CD14-positive monocyte (primary cell): ENCODE results near the gene MSANTD1. TPM values are rescaled to one million over a fixed set of nuclear protein-coding genes. Genes with fewer than 3 reads are reported as not detected.
A peak's percentile ranks its signal among the peaks of the same experiment; 100 is the strongest.

Source experiments
- DNase-seq, 3 donors: peaks; one replicate each; pipeline ENCODE4 v3.0.0-alpha.2; 2011 to 2022
- H2AFZ ChIP-seq: 2 replicates; pipeline ENCODE4 v1.6.0; 2012; ENCODE audit warnings: mild to moderate bottlenecking, low read depth, low read length, inconsistent platforms; ENCODE audit not compliant: insufficient read depth, poor library complexity, severe bottlenecking
- H3K27ac ChIP-seq, 2 donors: 1 replicate in 1 of 2; 2 replicates in 1 of 2; pipeline ENCODE4 v1.5.1; 2012 to 2013; ENCODE audit warnings: low read length in 2 of 2, control low read depth in 1 of 2, inconsistent platforms in 1 of 2, low read depth in 1 of 2, mild to moderate bottlenecking in 1 of 2
- H3K27me3 ChIP-seq, 2 donors: one replicate each; pipeline versions ENCODE4 v1.6.0 to v1.6.1; 2011 to 2013; ENCODE audit warnings: low read length in 2 of 2; ENCODE audit not compliant: control insufficient read depth in 2 of 2, insufficient read depth in 2 of 2
- H3K36me3 ChIP-seq, 2 donors: replicated peaks in 1 of 2; 1 replicate in 1 of 2; 2 replicates in 1 of 2; pipeline versions ENCODE4 v1.5.1 to v1.6.1; 2012 to 2013; ENCODE audit warnings: low read length in 2 of 2, control low read depth in 1 of 2, inconsistent platforms in 1 of 2, mild to moderate bottlenecking in 1 of 2; ENCODE audit not compliant: insufficient read depth in 2 of 2, control insufficient read depth in 1 of 2
- H3K4me1 ChIP-seq, 2 donors: 1 replicate in 1 of 2; 2 replicates in 1 of 2; pipeline versions ENCODE4 v1.5.1 to v1.6.1; 2012 to 2013; ENCODE audit warnings: low read length in 2 of 2, control low read depth in 1 of 2, inconsistent platforms in 1 of 2, mild to moderate bottlenecking in 1 of 2, moderate library complexity in 1 of 2; ENCODE audit not compliant: insufficient read depth in 2 of 2, control insufficient read depth in 1 of 2
- H3K4me2 ChIP-seq: replicated peaks from 2 replicates; pipeline ENCODE3; 2012; ENCODE audit warnings: low read length, moderate library complexity, mild to moderate bottlenecking; ENCODE audit not compliant: poor library complexity, severe bottlenecking; ENCODE audit errors: extremely low read depth
- H3K4me3 ChIP-seq, 3 experiments: fragments of 200-600 bp in 1 of 3; sonication (generic) in 1 of 3; replicated peaks in 1 of 3; 1 replicate in 2 of 3; 2 replicates in 1 of 3; pipeline ENCODE4 v1.5.1; 2011 to 2013; ENCODE audit warnings: low read length in 3 of 3, mild to moderate bottlenecking in 3 of 3, control low read depth in 2 of 3, low read depth in 2 of 3, inconsistent platforms in 1 of 3, moderate library complexity in 1 of 3
- H3K79me2 ChIP-seq: 2 replicates; pipeline ENCODE4 v1.6.0; 2012; ENCODE audit warnings: mild to moderate bottlenecking, control low read depth, inconsistent platforms, low read length, moderate library complexity; ENCODE audit not compliant: insufficient read depth
- H3K9ac ChIP-seq: 2 replicates; pipeline ENCODE4 v1.6.0; 2017; ENCODE audit warnings: low read length, mild to moderate bottlenecking; ENCODE audit not compliant: insufficient read depth, poor library complexity, severe bottlenecking
- H3K9me3 ChIP-seq, 2 donors: replicated peaks in 1 of 2; 1 replicate in 1 of 2; 2 replicates in 1 of 2; pipeline versions ENCODE4 v1.5.1 to v1.6.1; 2012 to 2013; ENCODE audit warnings: low read length in 2 of 2, control low read depth in 1 of 2; ENCODE audit not compliant: control insufficient read depth in 1 of 2, insufficient read depth in 1 of 2
- H4K20me1 ChIP-seq: 2 replicates; pipeline ENCODE4 v1.6.0; 2012; ENCODE audit warnings: mild to moderate bottlenecking, low read length, control low read depth, moderate library complexity; ENCODE audit not compliant: insufficient read depth
- H3K27ac Mint-ChIP-seq, 7 donors: one replicate each; pipeline ENCODE4 v1.8.0; 2020; ENCODE audit warnings: mild to moderate bottlenecking in 7 of 7, mixed read lengths in 7 of 7, moderate library complexity in 6 of 7, inconsistent platforms in 2 of 7
- H3K27me3 Mint-ChIP-seq, 3 donors: one replicate each; pipeline ENCODE4 v1.8.0; 2021 to 2022; ENCODE audit warnings: low read depth in 3 of 3, mild to moderate bottlenecking in 3 of 3, mixed read lengths in 3 of 3, moderate library complexity in 3 of 3, inconsistent platforms in 1 of 3
- H3K36me3 Mint-ChIP-seq, 2 donors: one replicate each; pipeline ENCODE4 v1.8.0; 2020; ENCODE audit warnings: mixed read lengths in 2 of 2, inconsistent platforms in 1 of 2, mild to moderate bottlenecking in 1 of 2
- H3K4me1 Mint-ChIP-seq: one replicate; pipeline ENCODE4 v1.8.0; 2020; ENCODE audit warnings: mild to moderate bottlenecking, mixed read lengths
- H3K4me3 Mint-ChIP-seq, 2 donors: one replicate each; pipeline ENCODE4 v1.8.0; 2020; ENCODE audit warnings: mild to moderate bottlenecking in 2 of 2, mixed read lengths in 2 of 2, moderate library complexity in 1 of 2
- H3K9me3 Mint-ChIP-seq, 7 donors: one replicate each; pipeline ENCODE4 v1.8.0; 2020 to 2022; ENCODE audit warnings: mixed read lengths in 7 of 7, mild to moderate bottlenecking in 6 of 7, moderate library complexity in 6 of 7, inconsistent platforms in 2 of 7
- CTCF ChIP-seq: fragments of 200-600 bp; IDR thresholded peaks from one replicate; pipeline ENCODE4 v1.8.0; 2022; ENCODE audit warnings: antibody characterized with exemption, mild to moderate bottlenecking
- WGBS: methylation state at CpG from one replicate; pipeline ENCODE4 v1.1.5; 2013; ENCODE audit warnings: missing lambda C conversion rate; ENCODE audit not compliant: insufficient coverage; 5-methylcytosine and 5-hydroxymethylcytosine counted together
- intact Hi-C, 2 donors: fragments of 100-400 bp; cut with micrococcal nuclease; formaldehyde crosslinking; loops; one replicate each; pipeline versions ENCODE4 v1.15.0 to v1.15.1; 2023
- polyA minus RNA-seq: library from RNA; depleted of rRNA, polyadenylated mRNA; stranded (reverse); fragments of >200 nt; gene quantifications from 2 replicates; pipeline ENCODE4 v1.2.3, GENCODE V29; 2012
- polyA plus RNA-seq, 3 donors: library from polyadenylated mRNA; depleted of rRNA in 1 of 3; unstranded in 2 of 3; stranded (reverse) in 1 of 3; fragments of 300-500 nt in 2 of 3; fragments of >200 nt in 1 of 3; fragmentation: Illumina TruSeq in 2 of 3; gene quantifications; 1 replicate in 2 of 3; 2 replicates in 1 of 3; pipeline ENCODE4 v1.2.3, GENCODE V29; 2012 to 2021
- total RNA-seq, 12 experiments: library from RNA in 1 of 12; stranded (reverse) in 1 of 12; fragments of 120-200 nt in 1 of 12; gene quantifications; one replicate each; pipeline ENCODE4 v1.2.4 and lab custom pipeline; 2013 to 2026; ENCODE audit warnings: mixed read lengths in 6 of 12, inconsistent platforms in 1 of 12

Gene MSANTD1
- total RNA-seq (2013) = 0.29 TPM
- polyA plus RNA-seq = under 1 TPM in 1 of 3 donors, not detected in 2; 0.52 TPM
- polyA minus RNA-seq = 0.56 and 1.2 TPM in 2 replicates
- total RNA-seq (lab: John Stamatoyannopoulos, UW) = 0.41 to 7.2 (median 2.2) reads per million in 11 experiments

GRCh38 chr4:3248811-3249661, at the start of gene MSANTD1:
TSS of gene MSANTD1 (plus strand) at chr4:3249159. CDS start at chr4:3249223, 64 bp downstream.
- H3K36me3 ChIP-seq = peaks cover 0 to under 1% of the 10 kb centered on the region in 2 donors
- no peaks in the 10 kb centered on the region for H3K9me3 Mint-ChIP-seq
- H3K36me3 Mint-ChIP-seq = peaks cover 0 to 6% of the 10 kb centered on the region in 2 donors
- H3K27ac ChIP-seq = no peak within 1 kb of the TSS
- peaks cover 0 to 1% (median 0%) of the 10 kb centered on the region in 3 donors for H3K27me3 Mint-ChIP-seq
- peak within 1 kb of the TSS in 1 of 7 donors; percentile 79 for H3K27ac Mint-ChIP-seq
- H4K20me1 ChIP-seq = no peaks in the 10 kb centered on the region
- no peak within 1 kb of the TSS for H2AFZ ChIP-seq
- peaks cover 3% of the 10 kb centered on the region for H3K4me1 Mint-ChIP-seq
- 96% methylated on average over 66 of the region's 72 CpGs for WGBS
- no peak for DNase-seq
- H3K4me2 ChIP-seq = no peak within 1 kb of the TSS
- intact Hi-C loops = no loop called here
- no peak for TF ChIP-seq CTCF
- no peak within 1 kb of the TSS for H3K4me3 ChIP-seq
- H3K4me1 ChIP-seq = no peaks in the 10 kb centered on the region
- no peak within 1 kb of the TSS for H3K4me3 Mint-ChIP-seq
- H3K9me3 ChIP-seq = no peaks in the 10 kb centered on the region
- H3K27me3 ChIP-seq = no peaks in the 10 kb centered on the region
- H3K79me2 ChIP-seq = no peaks in the 10 kb centered on the region
- H3K9ac ChIP-seq = no peak within 1 kb of the TSS

DNA sequence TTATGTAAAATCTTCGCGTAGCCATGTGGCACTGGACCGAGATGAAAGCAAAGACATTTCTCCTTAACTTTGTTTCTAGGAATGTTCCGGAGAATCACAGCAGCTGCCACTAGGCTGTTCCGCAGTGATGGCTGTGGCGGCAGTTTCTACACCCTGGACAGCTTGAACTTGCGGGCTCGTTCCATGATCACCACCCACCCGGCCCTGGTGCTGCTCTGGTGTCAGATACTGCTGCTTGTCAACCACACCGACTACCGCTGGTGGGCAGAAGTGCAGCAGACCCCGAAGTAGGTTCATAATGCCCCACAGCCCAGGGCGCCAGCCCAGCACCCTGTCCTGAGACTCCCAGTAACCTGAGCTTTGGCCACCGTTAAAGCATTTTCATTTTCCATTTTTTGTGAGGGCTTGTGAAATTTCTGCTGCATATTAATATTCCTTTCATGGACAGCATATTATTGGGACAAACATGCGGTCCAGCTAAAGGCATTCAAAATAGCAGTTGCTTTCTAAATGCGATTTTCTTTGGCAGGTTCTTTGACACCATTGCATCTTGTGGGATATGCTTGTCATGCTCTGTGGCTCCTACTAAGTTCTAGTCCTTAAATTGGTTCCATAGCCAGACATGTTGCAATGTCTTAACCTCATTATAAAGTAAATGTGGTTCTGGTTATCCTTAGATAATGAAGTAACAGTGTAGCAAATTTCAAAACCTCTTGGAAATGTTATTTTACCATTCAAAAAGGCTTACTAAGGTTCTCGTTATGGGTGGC, 49.1 kb upstream of the MSANTD1 start:
- Mint-ChIP-seq H3K27me3 (peaks cover 0 to 4% (median 0%) of the 10 kb centered on the region in 3 donors), H3K36me3 (peaks cover 78 to 87% of the 10 kb centered on the region in 2 donors), H3K4me1 (peaks cover 32% of the 10 kb centered on the region), H3K9me3 (no peaks in the 10 kb centered on the region), H3K4me3 (no peak overlapping the region), H3K27ac (peak overlapping the region in 1 of 7 donors; percentile 26)
- Histone ChIP-seq H4K20me1 (peaks cover 11% of the 10 kb centered on the region), H3K4me3 (no peak overlapping the region), H3K9me3 (no peaks in the 10 kb centered on the region), H2AFZ (no peak overlapping the region), H3K4me1 (peaks cover 21 to 25% of the 10 kb centered on the region in 2 donors), H3K27me3 (no peaks in the 10 kb centered on the region), H3K36me3 (peaks cover 56 to 82% of the 10 kb centered on the region in 2 donors), H3K9ac (no peak overlapping the region), H3K4me2 (no peak overlapping the region), H3K79me2 (no peaks in the 10 kb centered on the region), H3K27ac (no peak overlapping the region)
- no peak for DNase-seq
- WGBS = 98% methylated on average over 13 of the region's 17 CpGs
- TF ChIP-seq CTCF = no peak
- intact Hi-C loops = loop anchor here in 1 of 2 donors (10.0 kb wide), 2 partner anchors 105 to 245 kb away; partner anchors contain the start of gene HGFAC
